Measurements from ENCODE around the gene KLF1.

Gene KLF1

GRCh38 chr19:12868540-12869112, 18.4 kb downstream of the KLF1 start:
- Histone ChIP-seq H3K18ac (ENCODE audit: low read length) (no peak overlapping the region), H4K91ac (ENCODE audit: low read depth, low read length, poor library complexity) (no peak overlapping the region), H3K4me1 (ENCODE audit: control insufficient read depth in 2 of 2, insufficient read depth in 1 of 2, low read depth in 1 of 2, low read length in 2 of 2) (peaks cover 0 to 6% of the 10 kb centered on the region in 2 donors), H3K23ac (ENCODE audit: low read depth, low read length, poor library complexity) (peak overlapping the region; percentile 34), H4K8ac (ENCODE audit: low read depth, low read length) (no peak overlapping the region), H2BK5ac (ENCODE audit: low read length) (no peak overlapping the region), H2AK5ac (ENCODE audit: low read depth, low read length) (no peak overlapping the region), H2BK15ac (ENCODE audit: low read length) (no peak overlapping the region), H2BK120ac (ENCODE audit: low read depth, low read length) (no peak overlapping the region), H3K79me1 (ENCODE audit: low read depth, low read length) (peaks cover 4% of the 10 kb centered on the region), H3K27me3 (ENCODE audit: control insufficient read depth in 3 of 3, insufficient read depth in 3 of 3, low read depth in 1 of 3, low read length in 3 of 3) (no peaks in the 10 kb centered on the region), H3K4me3 (ENCODE audit: low read length in 2 of 2) (peak overlapping the region in 1 of 2 donors; percentile 5), H3K36me3 (replicated peaks in 1 of 2; ENCODE audit: control insufficient read depth in 2 of 2, insufficient read depth in 2 of 2, low read length in 2 of 2) (peaks cover 20% of the 10 kb centered on the region in 2 donors), H3K9ac (ENCODE audit: low read depth, low read length, poor library complexity) (no peak overlapping the region), H2BK12ac (ENCODE audit: low read length) (no peak overlapping the region), H3K4me2 (ENCODE audit: insufficient read depth, low read length, poor library complexity, severe bottlenecking) (no peak overlapping the region), H2AFZ (ENCODE audit: low read length) (no peak overlapping the region), H3K27ac (replicated peaks; ENCODE audit: low read length) (no peak overlapping the region), H3K14ac (ENCODE audit: low read length) (no peak overlapping the region), H3K9me3 (replicated peaks in 1 of 2; ENCODE audit: control insufficient read depth in 2 of 2, insufficient read depth in 1 of 2, low read depth in 1 of 2, low read length in 2 of 2) (peaks cover 5 to 7% of the 10 kb centered on the region in 2 donors), H3K4ac (ENCODE audit: low read length) (no peak overlapping the region)
- WGBS, 2 donors (ENCODE audit: extremely low coverage in 2 of 2, insufficient read length in 2 of 2, insufficient replicate concordance in 1 of 2) = no CpG with 5 or more reads among the region's 10 CpGs
- DNase-seq (ENCODE audit: low spot score) = no peak

- no peak overlapping the region for H2BK12ac ChIP-seq (ENCODE audit: low read length)
- peak overlapping the region; percentile 93 for H3K4me2 ChIP-seq (ENCODE audit: insufficient read depth, low read length, poor library complexity, severe bottlenecking)
- no peaks in the 10 kb centered on the region for H3K27me3 ChIP-seq (ENCODE audit: control insufficient read depth in 3 of 3, insufficient read depth in 3 of 3, low read depth in 1 of 3, low read length in 3 of 3)
- WGBS, 2 donors (ENCODE audit: extremely low coverage in 2 of 2, insufficient read length in 2 of 2, insufficient replicate concordance in 1 of 2) = no CpG with 5 or more reads among the region's 51 CpGs
- H2AFZ ChIP-seq (ENCODE audit: low read length) = peak overlapping the region; percentile 74
- peak overlapping the region; percentile 62 for H2BK5ac ChIP-seq (ENCODE audit: low read length)
- no peak overlapping the region for H3K14ac ChIP-seq (ENCODE audit: low read length)
- peaks cover 0 to 2% of the 10 kb centered on the region in 2 donors for H3K9me3 ChIP-seq (replicated peaks in 1 of 2; ENCODE audit: control insufficient read depth in 2 of 2, insufficient read depth in 1 of 2, low read depth in 1 of 2, low read length in 2 of 2)
- peaks cover 12 to 15% of the 10 kb centered on the region in 2 donors for H3K36me3 ChIP-seq (replicated peaks in 1 of 2; ENCODE audit: control insufficient read depth in 2 of 2, insufficient read depth in 2 of 2, low read length in 2 of 2)
- no peak overlapping the region for H3K4ac ChIP-seq (ENCODE audit: low read length)
- peaks cover 4% of the 10 kb centered on the region for H3K79me1 ChIP-seq (ENCODE audit: low read depth, low read length)
- H3K18ac ChIP-seq (ENCODE audit: low read length) = peak overlapping the region; percentile 96
- H2BK120ac ChIP-seq (ENCODE audit: low read depth, low read length) = no peak overlapping the region
- H3K27ac ChIP-seq (replicated peaks; ENCODE audit: low read length) = peak overlapping the region; percentile 32
- H2AK5ac ChIP-seq (ENCODE audit: low read depth, low read length) = no peak overlapping the region
- H2BK15ac ChIP-seq (ENCODE audit: low read length) = peak overlapping the region; percentile 2
- H3K4me3 ChIP-seq (ENCODE audit: low read length in 2 of 2) = peak overlapping the region; percentile 34 to 75
- peaks cover 0 to 6% of the 10 kb centered on the region in 2 donors for H3K4me1 ChIP-seq (ENCODE audit: control insufficient read depth in 2 of 2, insufficient read depth in 1 of 2, low read depth in 1 of 2, low read length in 2 of 2)
- peak; percentile 90 for DNase-seq (ENCODE audit: low spot score)
- no peak overlapping the region for H4K91ac ChIP-seq (ENCODE audit: low read depth, low read length, poor library complexity)
- H3K23ac ChIP-seq (ENCODE audit: low read depth, low read length, poor library complexity) = peak overlapping the region; percentile 91
- peak overlapping the region; percentile 91 for H3K9ac ChIP-seq (ENCODE audit: low read depth, low read length, poor library complexity)
- H4K8ac ChIP-seq (ENCODE audit: low read depth, low read length) = no peak overlapping the region
Measured at GRCh38 chr19:12867120-12868099, 19.6 kb downstream of the KLF1 start.

- peak overlapping the region; percentile 56 for H4K91ac ChIP-seq (ENCODE audit: low read depth, low read length, poor library complexity)
- H2BK5ac ChIP-seq (ENCODE audit: low read length) = no peak overlapping the region
- peak overlapping the region; percentile 57 for H3K18ac ChIP-seq (ENCODE audit: low read length)
- no peak overlapping the region for H3K9ac ChIP-seq (ENCODE audit: low read depth, low read length, poor library complexity)
- no peak for DNase-seq (ENCODE audit: low spot score)
- peak overlapping the region; percentile 76 for H2BK12ac ChIP-seq (ENCODE audit: low read length)
- peak overlapping the region; percentile 52 for H4K8ac ChIP-seq (ENCODE audit: low read depth, low read length)
- peaks cover 4% of the 10 kb centered on the region for H3K79me1 ChIP-seq (ENCODE audit: low read depth, low read length)
- H3K4ac ChIP-seq (ENCODE audit: low read length) = no peak overlapping the region
- no peak overlapping the region for H3K4me3 ChIP-seq (ENCODE audit: low read length in 2 of 2)
- no peak overlapping the region for H2BK120ac ChIP-seq (ENCODE audit: low read depth, low read length)
- no CpG with 5 or more reads among the region's 29 CpGs for WGBS, 2 donors (ENCODE audit: extremely low coverage in 2 of 2, insufficient read length in 2 of 2, insufficient replicate concordance in 1 of 2)
- H3K4me1 ChIP-seq (ENCODE audit: control insufficient read depth in 2 of 2, insufficient read depth in 1 of 2, low read depth in 1 of 2, low read length in 2 of 2) = peaks cover 0 to 6% of the 10 kb centered on the region in 2 donors
- no peak overlapping the region for H3K27ac ChIP-seq (replicated peaks; ENCODE audit: low read length)
- H2AK5ac ChIP-seq (ENCODE audit: low read depth, low read length) = peak overlapping the region; percentile 68
- H2AFZ ChIP-seq (ENCODE audit: low read length) = no peak overlapping the region
- H3K23ac ChIP-seq (ENCODE audit: low read depth, low read length, poor library complexity) = peak overlapping the region; percentile 34
- peaks cover 12 to 15% of the 10 kb centered on the region in 2 donors for H3K36me3 ChIP-seq (replicated peaks in 1 of 2; ENCODE audit: control insufficient read depth in 2 of 2, insufficient read depth in 2 of 2, low read length in 2 of 2)
- no peaks in the 10 kb centered on the region for H3K27me3 ChIP-seq (ENCODE audit: control insufficient read depth in 3 of 3, insufficient read depth in 3 of 3, low read depth in 1 of 3, low read length in 3 of 3)
- H2BK15ac ChIP-seq (ENCODE audit: low read length) = peak overlapping the region; percentile 69
- H3K4me2 ChIP-seq (ENCODE audit: insufficient read depth, low read length, poor library complexity, severe bottlenecking) = peak overlapping the region; percentile 93
- peaks cover 0 to 2% of the 10 kb centered on the region in 2 donors for H3K9me3 ChIP-seq (replicated peaks in 1 of 2; ENCODE audit: control insufficient read depth in 2 of 2, insufficient read depth in 1 of 2, low read depth in 1 of 2, low read length in 2 of 2)
- H3K14ac ChIP-seq (ENCODE audit: low read length) = no peak overlapping the region
Measured at GRCh38 chr19:12866416-12867119, 20.4 kb downstream of the KLF1 start.

Measured in neuronal stem cell (in vitro differentiated cells).